Mammary epithelial cell (primary cell): ENCODE data around the gene PAH.

Experiments used
- EZH2 ChIP-seq: IDR thresholded peaks from 2 replicates; pipeline ENCODE4 v1.6.1; 2012; ENCODE audit warnings: low read length, inconsistent platforms, borderline replicate concordance
- TF ChIP-seq, protein P1 (sequence below), 2 donors: IDR thresholded peaks in 1 of 2; conservative IDR thresholded peaks in 1 of 2; 2 replicates each; pipeline ENCODE4 v1.5.1; 2011 to 2012; ENCODE audit warnings: inconsistent platforms in 2 of 2, low read length in 2 of 2, mild to moderate bottlenecking in 2 of 2, control low read depth in 1 of 2, low read depth in 1 of 2; ENCODE audit not compliant: insufficient read depth in 1 of 2; ENCODE audit errors: extremely low read depth in 1 of 2

DNA sequence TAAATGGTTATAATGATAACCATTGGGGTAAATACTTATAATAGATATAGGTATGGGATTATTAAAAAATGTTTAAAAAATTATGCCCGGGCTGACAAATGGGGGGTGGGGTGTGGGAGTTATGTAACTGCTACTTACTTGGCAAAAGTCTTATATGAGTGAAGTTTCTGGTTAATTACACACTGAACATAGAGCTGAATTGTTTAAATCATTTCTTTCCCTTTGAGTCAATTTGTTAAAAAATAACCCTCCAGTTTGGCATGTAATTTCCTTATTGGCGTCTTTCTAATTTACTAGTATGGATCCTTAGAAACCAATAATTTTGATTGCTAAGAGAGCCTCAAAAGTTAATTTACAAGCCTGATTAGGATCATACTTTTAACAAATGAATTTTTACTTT is 16.7 kb downstream of the PAH start:
- no peak for TF ChIP-seq EZH2
- TF ChIP-seq, protein P1, sequence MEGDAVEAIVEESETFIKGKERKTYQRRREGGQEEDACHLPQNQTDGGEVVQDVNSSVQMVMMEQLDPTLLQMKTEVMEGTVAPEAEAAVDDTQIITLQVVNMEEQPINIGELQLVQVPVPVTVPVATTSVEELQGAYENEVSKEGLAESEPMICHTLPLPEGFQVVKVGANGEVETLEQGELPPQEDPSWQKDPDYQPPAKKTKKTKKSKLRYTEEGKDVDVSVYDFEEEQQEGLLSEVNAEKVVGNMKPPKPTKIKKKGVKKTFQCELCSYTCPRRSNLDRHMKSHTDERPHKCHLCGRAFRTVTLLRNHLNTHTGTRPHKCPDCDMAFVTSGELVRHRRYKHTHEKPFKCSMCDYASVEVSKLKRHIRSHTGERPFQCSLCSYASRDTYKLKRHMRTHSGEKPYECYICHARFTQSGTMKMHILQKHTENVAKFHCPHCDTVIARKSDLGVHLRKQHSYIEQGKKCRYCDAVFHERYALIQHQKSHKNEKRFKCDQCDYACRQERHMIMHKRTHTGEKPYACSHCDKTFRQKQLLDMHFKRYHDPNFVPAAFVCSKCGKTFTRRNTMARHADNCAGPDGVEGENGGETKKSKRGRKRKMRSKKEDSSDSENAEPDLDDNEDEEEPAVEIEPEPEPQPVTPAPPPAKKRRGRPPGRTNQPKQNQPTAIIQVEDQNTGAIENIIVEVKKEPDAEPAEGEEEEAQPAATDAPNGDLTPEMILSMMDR (conservative IDR thresholded peaks at IDR 0.05 in 1 of 2, IDR thresholded peaks at IDR 0.05 in 1 of 2; ENCODE audit: extremely low read depth in 1 of 2, insufficient read depth in 1 of 2, low read depth in 1 of 2, low read length in 2 of 2) = no peak
